NB4 (cell line): ENCODE measurements around the gene FAIM2.
A peak's percentile ranks its signal among the peaks of the same experiment; 100 is the strongest.

Experiments used
- DNase-seq: peaks from one replicate; pipeline ENCODE4 v3.0.0; 2010; ENCODE audit warnings: low read depth
- H3K4me3 ChIP-seq: one replicate; pipeline ENCODE4 v1.5.1; 2011; ENCODE audit warnings: mild to moderate bottlenecking, low read depth, low read length, moderate library complexity
- MYC ChIP-seq: IDR thresholded peaks from 2 replicates; pipeline ENCODE4 v1.6.1; 2011; ENCODE audit warnings: low read depth, low read length
- POLR2A ChIP-seq: IDR thresholded peaks from 2 replicates; pipeline ENCODE4 v1.6.1; 2011; ENCODE audit warnings: mild to moderate bottlenecking; ENCODE audit not compliant: insufficient read length; ENCODE audit errors: extremely low read depth
- TF ChIP-seq, protein P1 (sequence below): IDR thresholded peaks from one replicate; pipeline ENCODE4 v1.5.1; 2012; ENCODE audit warnings: low read depth, low read length
- TF ChIP-seq, protein P2 (sequence below): IDR thresholded peaks from 2 replicates; pipeline ENCODE4 v1.6.1; 2011; ENCODE audit warnings: low read depth, low read length

FAIM2 gene

DNA sequence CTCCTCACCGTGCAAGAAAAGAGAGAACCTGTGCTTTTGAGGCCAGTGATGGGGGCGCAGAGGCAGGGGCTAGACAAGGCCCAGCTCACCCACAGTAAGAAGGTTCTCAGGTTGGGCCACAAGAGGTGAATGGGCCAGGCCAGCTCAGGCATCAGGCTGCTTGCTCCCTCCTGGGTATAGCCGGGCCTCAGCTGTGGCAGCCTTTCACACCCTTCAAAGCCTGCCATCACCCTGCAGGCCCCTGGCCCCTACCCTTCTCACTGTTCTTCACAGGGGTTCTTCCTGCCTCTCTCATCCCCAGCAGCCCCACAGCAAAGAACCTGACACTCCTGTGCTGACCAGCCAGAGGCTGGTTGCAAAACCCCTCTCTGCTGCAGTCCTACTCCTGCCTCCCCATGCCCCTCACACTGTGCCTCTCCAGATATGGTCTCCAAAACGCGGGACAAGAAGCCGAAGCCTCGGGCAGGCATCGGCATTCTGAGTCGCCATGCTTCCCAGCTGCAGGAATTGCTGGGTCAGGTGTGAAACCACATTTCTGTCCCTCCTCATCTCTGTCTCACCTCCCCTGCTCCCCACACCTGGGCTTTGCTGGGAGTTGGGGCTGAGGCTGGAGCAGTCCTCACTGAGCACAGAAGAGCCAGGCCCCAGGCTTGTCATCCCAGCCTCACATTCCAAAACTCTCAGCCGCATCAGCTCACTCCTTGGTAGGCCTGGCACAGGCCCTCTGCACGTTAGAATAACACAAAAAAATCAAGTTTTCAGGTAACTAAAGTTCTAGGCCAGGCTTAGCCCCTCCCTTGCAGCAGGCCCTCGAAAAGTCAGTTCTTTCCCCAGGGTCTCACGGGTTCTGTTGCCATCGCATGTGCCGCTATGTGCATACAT is 6.9 kb upstream of the FAIM2 start:
- no peak overlapping the region for H3K4me3 ChIP-seq
- TF ChIP-seq, protein P1, sequence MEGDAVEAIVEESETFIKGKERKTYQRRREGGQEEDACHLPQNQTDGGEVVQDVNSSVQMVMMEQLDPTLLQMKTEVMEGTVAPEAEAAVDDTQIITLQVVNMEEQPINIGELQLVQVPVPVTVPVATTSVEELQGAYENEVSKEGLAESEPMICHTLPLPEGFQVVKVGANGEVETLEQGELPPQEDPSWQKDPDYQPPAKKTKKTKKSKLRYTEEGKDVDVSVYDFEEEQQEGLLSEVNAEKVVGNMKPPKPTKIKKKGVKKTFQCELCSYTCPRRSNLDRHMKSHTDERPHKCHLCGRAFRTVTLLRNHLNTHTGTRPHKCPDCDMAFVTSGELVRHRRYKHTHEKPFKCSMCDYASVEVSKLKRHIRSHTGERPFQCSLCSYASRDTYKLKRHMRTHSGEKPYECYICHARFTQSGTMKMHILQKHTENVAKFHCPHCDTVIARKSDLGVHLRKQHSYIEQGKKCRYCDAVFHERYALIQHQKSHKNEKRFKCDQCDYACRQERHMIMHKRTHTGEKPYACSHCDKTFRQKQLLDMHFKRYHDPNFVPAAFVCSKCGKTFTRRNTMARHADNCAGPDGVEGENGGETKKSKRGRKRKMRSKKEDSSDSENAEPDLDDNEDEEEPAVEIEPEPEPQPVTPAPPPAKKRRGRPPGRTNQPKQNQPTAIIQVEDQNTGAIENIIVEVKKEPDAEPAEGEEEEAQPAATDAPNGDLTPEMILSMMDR, result no peak
- TF ChIP-seq, protein P2, sequence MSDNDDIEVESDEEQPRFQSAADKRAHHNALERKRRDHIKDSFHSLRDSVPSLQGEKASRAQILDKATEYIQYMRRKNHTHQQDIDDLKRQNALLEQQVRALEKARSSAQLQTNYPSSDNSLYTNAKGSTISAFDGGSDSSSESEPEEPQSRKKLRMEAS, result no peak
- no peak for TF ChIP-seq MYC
- no peak for TF ChIP-seq POLR2A
- no peak for DNase-seq

- H3K4me3 ChIP-seq, result no peak overlapping the region
- DNase-seq, result peak; percentile 86
- TF ChIP-seq, protein P1, result no peak
- TF ChIP-seq, protein P2, result peak; percentile 92
- no peak for TF ChIP-seq POLR2A
- peak; percentile 73 for TF ChIP-seq MYC
These were observed 6.1 kb upstream of the FAIM2 start for GRCh38 chr12:49909826-49910225.

- no peak for DNase-seq
- H3K4me3 ChIP-seq, result no peak overlapping the region
- no peak for TF ChIP-seq MYC
- TF ChIP-seq, protein P2, result no peak
- no peak for TF ChIP-seq POLR2A
- TF ChIP-seq, protein P1, result no peak
These were observed 5.7 kb upstream of the FAIM2 start for GRCh38 chr12:49909356-49909755.

DNA sequence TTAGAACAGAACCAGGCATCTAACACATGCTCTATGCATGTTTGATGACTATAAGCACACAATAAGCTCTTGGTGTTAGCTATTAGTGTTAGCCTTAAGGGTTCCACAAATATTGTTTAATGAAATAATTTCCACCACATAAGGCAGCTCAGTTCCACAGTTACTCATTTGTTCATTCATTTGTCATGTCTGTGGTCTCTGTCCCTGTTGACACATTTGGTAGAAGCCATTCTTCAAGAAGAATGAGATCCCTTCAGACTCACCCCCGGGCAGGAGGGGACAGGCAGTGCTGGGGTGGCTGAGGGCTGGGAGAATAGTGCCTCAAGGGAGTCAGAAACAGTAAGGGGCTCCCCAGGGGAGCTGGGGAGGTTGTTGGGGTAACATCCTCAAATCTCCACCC is 3.7 kb upstream of the FAIM2 start:
- TF ChIP-seq POLR2A (no peak), MYC (no peak)
- TF ChIP-seq, protein P1, result no peak
- TF ChIP-seq, protein P2, result no peak

DNA sequence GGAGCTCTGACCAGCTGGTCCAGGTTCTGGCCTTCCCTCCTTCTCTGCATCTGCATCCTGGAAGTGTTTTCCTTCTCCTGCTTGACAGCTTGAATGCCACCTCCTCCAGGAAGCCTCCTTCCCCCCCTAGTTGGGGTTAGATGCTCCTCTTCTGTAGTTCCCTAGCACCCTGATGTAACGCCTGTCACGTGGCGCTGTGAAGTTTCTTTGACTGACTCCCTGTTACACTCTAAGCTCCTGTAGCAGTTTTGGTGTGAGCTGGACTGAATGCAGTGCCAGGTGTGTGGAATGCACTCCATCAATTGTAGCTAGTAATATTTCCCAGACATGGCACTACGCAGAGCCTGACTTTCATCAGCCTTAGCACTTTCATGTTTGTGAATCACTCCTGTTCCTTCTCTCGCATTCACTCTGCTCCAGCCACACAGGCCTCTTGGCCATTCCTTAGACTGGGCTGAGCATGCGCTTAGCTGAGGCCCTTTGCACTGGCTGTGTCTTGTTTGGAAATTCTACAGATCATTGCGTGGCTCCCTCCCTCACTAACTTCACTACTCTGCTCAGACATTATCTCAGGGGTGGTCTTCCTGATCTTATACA is 2.1 kb upstream of the FAIM2 start:
- no peak for DNase-seq
- TF ChIP-seq MYC, result no peak
- TF ChIP-seq POLR2A, result no peak
- TF ChIP-seq, protein P2, result no peak
- TF ChIP-seq, protein P1, result no peak
- no peak overlapping the region for H3K4me3 ChIP-seq

More for the DNA sequence above, 3.7 kb upstream of the FAIM2 start:
- H3K4me3 ChIP-seq, result no peak overlapping the region
- DNase-seq, result no peak
